HEK293 (cell line): ENCODE data around the gene AFF3.

ENCODE experiments used
- BCL11B ChIP-seq: fragments of 450-650 bp; formaldehyde crosslinking; IDR thresholded peaks from 2 replicates; pipeline ENCODE4 v1.5.1; 2016; ENCODE audit warnings: low read depth, missing biosample characterization, missing genetic modification characterization
- HOXC10 ChIP-seq: sonication (generic); formaldehyde crosslinking; IDR thresholded peaks from 2 replicates; pipeline ENCODE4 v1.8.1; 2023; ENCODE audit warnings: mild to moderate bottlenecking, missing genetic modification reagents
- KLF10 ChIP-seq: fragments of 450-650 bp; IDR thresholded peaks from 2 replicates; pipeline ENCODE4 v1.5.1; 2018; ENCODE audit warnings: missing biosample characterization, mild to moderate bottlenecking, missing genetic modification characterization
- PATZ1 ChIP-seq: fragments of 450-650 bp; formaldehyde crosslinking; IDR thresholded peaks from 2 replicates; pipeline ENCODE4 v1.5.1; 2016; ENCODE audit warnings: missing biosample characterization, missing genetic modification characterization
- PRDM10 ChIP-seq: fragments of 450-650 bp; formaldehyde crosslinking; IDR thresholded peaks from 2 replicates; pipeline ENCODE4 v1.5.1; 2016; ENCODE audit warnings: missing biosample characterization, missing genetic modification characterization
- REPIN1 ChIP-seq: fragments of 450-650 bp; formaldehyde crosslinking; IDR thresholded peaks from 2 replicates; pipeline ENCODE4 v1.5.1; 2017; ENCODE audit warnings: missing biosample characterization, missing genetic modification characterization, low read depth
- SCRT2 ChIP-seq: fragments of 450-650 bp; formaldehyde crosslinking; IDR thresholded peaks from 2 replicates; pipeline ENCODE4 v1.5.1; 2016; ENCODE audit warnings: missing biosample characterization, missing genetic modification characterization
- TSHZ1 ChIP-seq: fragments of 450-650 bp; formaldehyde crosslinking; IDR thresholded peaks from 2 replicates; pipeline ENCODE4 v1.5.1; 2016; ENCODE audit warnings: missing biosample characterization, missing genetic modification characterization, borderline replicate concordance
- YY1 ChIP-seq: fragments of 450-650 bp; formaldehyde crosslinking; IDR thresholded peaks from 2 replicates; pipeline ENCODE4 v1.5.1; 2018; ENCODE audit warnings: missing biosample characterization, missing genetic modification characterization
- ZBTB20 ChIP-seq: fragments of 450-650 bp; formaldehyde crosslinking; IDR thresholded peaks from 2 replicates; pipeline ENCODE4 v1.5.1; 2016; ENCODE audit warnings: missing biosample characterization, missing genetic modification characterization
- ZBTB21 ChIP-seq: fragments of 450-650 bp; formaldehyde crosslinking; IDR thresholded peaks from 2 replicates; pipeline ENCODE4 v1.5.1; 2017; ENCODE audit warnings: missing biosample characterization, missing genetic modification characterization
- ZBTB26 ChIP-seq: fragments of 450-650 bp; formaldehyde crosslinking; optimal IDR thresholded peaks from 2 replicates; pipeline ENCODE3; 2016; ENCODE audit warnings: missing biosample characterization, mild to moderate bottlenecking, missing genetic modification characterization
- ZNF138 ChIP-seq: fragments of 450-650 bp; formaldehyde crosslinking; IDR thresholded peaks from 2 replicates; pipeline ENCODE4 v1.5.1; 2016; ENCODE audit warnings: missing biosample characterization, missing genetic modification characterization, borderline replicate concordance
- ZNF140 ChIP-seq: fragments of 450-650 bp; formaldehyde crosslinking; IDR thresholded peaks from 2 replicates; pipeline ENCODE4 v1.5.1; 2016; ENCODE audit warnings: missing biosample characterization, missing genetic modification characterization
- ZNF155 ChIP-seq: fragments of 450-650 bp; formaldehyde crosslinking; IDR thresholded peaks from 2 replicates; pipeline ENCODE4 v1.5.1; 2016; ENCODE audit warnings: missing biosample characterization, missing genetic modification characterization
- ZNF19 ChIP-seq: fragments of 450-650 bp; formaldehyde crosslinking; IDR thresholded peaks from 2 replicates; pipeline ENCODE4; 2016; ENCODE audit warnings: missing biosample characterization, missing genetic modification characterization, low read depth
- ZNF248 ChIP-seq: fragments of 450-650 bp; formaldehyde crosslinking; IDR thresholded peaks from 2 replicates; pipeline ENCODE4 v1.5.1; 2017; ENCODE audit warnings: missing biosample characterization, missing genetic modification characterization
- ZNF280D ChIP-seq: fragments of 450-650 bp; formaldehyde crosslinking; IDR thresholded peaks from 2 replicates; pipeline ENCODE4 v1.5.1; 2016; ENCODE audit warnings: missing biosample characterization, missing genetic modification characterization
- ZNF350 ChIP-seq: fragments of 450-650 bp; formaldehyde crosslinking; IDR thresholded peaks from 2 replicates; pipeline ENCODE4 v1.5.0; 2017; ENCODE audit warnings: missing biosample characterization, mild to moderate bottlenecking, missing genetic modification characterization
- ZNF548 ChIP-seq: fragments of 450-650 bp; formaldehyde crosslinking; IDR thresholded peaks from 2 replicates; pipeline ENCODE4 v1.5.1; 2016; ENCODE audit warnings: missing biosample characterization, missing genetic modification characterization
- ZNF555 ChIP-seq: fragments of 450-650 bp; formaldehyde crosslinking; conservative IDR thresholded peaks from 2 replicates; pipeline ENCODE4 v1.5.1; 2017; ENCODE audit warnings: missing biosample characterization, mild to moderate bottlenecking, missing genetic modification characterization, inconsistent platforms
- ZNF560 ChIP-seq: fragments of 450-650 bp; formaldehyde crosslinking; IDR thresholded peaks from 2 replicates; pipeline ENCODE4 v1.5.1; 2017; ENCODE audit warnings: missing biosample characterization, missing genetic modification characterization, borderline replicate concordance
- ZNF645 ChIP-seq: fragments of 450-650 bp; formaldehyde crosslinking; IDR thresholded peaks from 2 replicates; pipeline ENCODE4; 2016; ENCODE audit warnings: missing biosample characterization, missing genetic modification characterization
- ZNF660 ChIP-seq: fragments of 450-650 bp; IDR thresholded peaks from 2 replicates; pipeline ENCODE4 v1.5.1; 2018; ENCODE audit warnings: missing biosample characterization, mild to moderate bottlenecking, missing genetic modification characterization
- ZNF677 ChIP-seq: fragments of 450-650 bp; IDR thresholded peaks from 2 replicates; pipeline ENCODE4 v1.5.0; 2018; ENCODE audit warnings: missing biosample characterization, mild to moderate bottlenecking, missing genetic modification characterization, moderate library complexity
- ZNF843 ChIP-seq: fragments of 450-650 bp; formaldehyde crosslinking; IDR thresholded peaks from 2 replicates; pipeline ENCODE4 v1.5.1; 2016; ENCODE audit warnings: missing biosample characterization, missing genetic modification characterization

AFF3 gene

GRCh38 chr2:100004959-100005387, 137.4 kb downstream of the AFF3 start (continued):
- TF ChIP-seq PRDM10, result 0 out of 2 replicates have a peak, but pooled peaks have one; percentile 10
- TF ChIP-seq ZNF560 (tag by site-specific recombination), result no peak
- peak; percentile 73; the same call in 1 of the 2 replicates for TF ChIP-seq ZNF350 (tag by site-specific recombination)
- TF ChIP-seq ZNF138, result no peak
- TF ChIP-seq SCRT2 (tag by site-specific recombination), result no peak
- no peak for TF ChIP-seq ZBTB26 (tag by site-specific recombination)
- no peak for TF ChIP-seq HOXC10 (CRISPR knock-in tag)
- TF ChIP-seq KLF10 (tag by site-specific recombination), result peak; percentile 52; the same call in 1 of the 2 replicates
- TF ChIP-seq ZNF280D (tag by site-specific recombination), result no peak
- TF ChIP-seq ZNF677, result no peak
- no peak for TF ChIP-seq ZBTB20 (tag by site-specific recombination)
- no peak for TF ChIP-seq REPIN1 (tag by site-specific recombination)
- TF ChIP-seq ZNF660 (tag by site-specific recombination), result no peak
- no peak; the same call in 1 of the 2 replicates for TF ChIP-seq ZNF555
- peak; percentile 99 for TF ChIP-seq ZNF843 (tag by site-specific recombination)
- no peak for TF ChIP-seq ZBTB21 (tag by site-specific recombination)
- no peak for TF ChIP-seq ZNF548 (tag by site-specific recombination)
- no peak for TF ChIP-seq ZNF155 (tag by site-specific recombination)
- 0 out of 2 replicates have a peak, but pooled peaks have one; percentile 46 for TF ChIP-seq ZNF645 (tag by site-specific recombination)
- TF ChIP-seq ZNF140 (tag by site-specific recombination), result no peak
- TF ChIP-seq ZNF19 (tag by site-specific recombination), result peak; percentile 82
- peak; percentile 70 for TF ChIP-seq BCL11B (tag by site-specific recombination)
- TF ChIP-seq TSHZ1 (tag by site-specific recombination), result no peak
- no peak for TF ChIP-seq ZNF248 (tag by site-specific recombination)
- peak; percentile 52; the same call in 1 of the 2 replicates for TF ChIP-seq YY1 (tag by site-specific recombination)
- TF ChIP-seq PATZ1 (tag by site-specific recombination), result no peak
